GM18498 (cell line): Measurements from ENCODE around the gene WBP4.
"Not testable (repeated sequence)": the region's sequence is repeated elsewhere in the genome, so short reads cannot be mapped to it uniquely, and the experiment has no call there.

Experiments
- ATAC-seq: cut with Tn5 transposase; IDR thresholded peaks from one replicate; pipeline ENCODE4 v1.9.1; 2021; ENCODE audit warnings: mild to moderate bottlenecking, moderate library complexity; ENCODE audit not compliant: unreplicated experiment

The WBP4 gene

GRCh38 chr13:41042419-41042818, 18.9 kb upstream of the WBP4 start:
- not testable (repeated sequence) for ATAC-seq

DNA sequence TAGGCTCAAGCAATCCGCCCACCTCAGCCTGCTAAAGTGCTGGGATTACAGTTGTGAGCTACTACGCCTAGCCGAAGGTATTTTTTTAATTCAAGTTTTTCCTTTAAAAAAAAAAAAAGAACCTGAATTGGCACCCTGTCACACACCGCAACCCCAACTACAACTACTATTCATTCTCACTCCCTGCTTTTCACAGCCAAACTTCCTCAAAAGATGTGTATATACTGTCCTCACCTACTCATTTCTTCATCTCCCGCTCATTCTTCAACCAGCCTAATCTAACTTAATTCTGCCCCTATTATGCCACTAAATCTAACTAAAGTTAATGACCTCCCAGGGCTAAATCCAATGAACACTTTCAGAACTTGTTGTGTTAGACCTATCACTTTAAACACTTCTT, 12.7 kb upstream of the WBP4 start:
- ATAC-seq: no peak

DNA sequence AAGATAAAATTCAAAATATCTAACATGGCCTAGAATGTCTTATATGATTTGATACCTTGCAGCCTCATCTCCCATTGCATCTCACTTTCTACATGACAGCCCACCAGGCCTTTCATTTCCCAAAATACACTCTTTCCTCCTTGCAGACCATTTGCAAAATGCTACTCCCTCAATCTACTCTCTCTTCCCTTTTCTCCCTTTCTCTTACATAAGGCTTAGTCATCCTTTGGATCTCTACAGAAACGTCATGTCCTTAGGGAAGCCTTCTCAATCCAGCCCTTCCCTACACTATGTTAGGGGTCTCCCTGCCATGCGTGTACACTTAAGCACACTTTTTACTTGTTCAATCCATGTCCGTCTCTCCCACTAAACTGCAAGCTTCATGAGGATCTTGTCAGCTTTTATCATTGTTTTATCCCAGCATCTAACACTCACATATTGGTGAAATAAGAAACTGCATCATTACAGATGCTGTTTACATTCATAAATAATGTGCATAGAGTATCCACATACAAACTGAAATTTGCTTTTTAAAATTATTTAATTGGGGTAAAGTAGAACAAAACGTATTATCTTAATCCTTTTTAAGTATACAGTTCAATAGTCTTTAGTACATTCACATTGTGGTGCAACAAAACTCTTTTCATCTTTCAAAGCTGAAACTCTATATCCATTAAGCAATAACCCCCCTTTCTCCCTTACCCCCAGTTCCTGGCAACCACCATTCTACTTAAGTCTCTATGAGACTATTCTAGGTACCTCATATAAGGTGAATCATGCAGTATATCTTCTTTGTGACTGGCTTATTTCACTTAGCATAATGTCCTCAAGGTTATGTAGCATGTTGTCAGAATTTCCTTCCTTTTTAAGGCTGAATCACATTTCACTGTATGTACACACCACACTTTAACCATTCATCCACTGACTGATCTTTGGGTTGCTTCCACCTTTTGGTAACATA, 11.5 kb upstream of the WBP4 start:
- no peak for ATAC-seq

DNA sequence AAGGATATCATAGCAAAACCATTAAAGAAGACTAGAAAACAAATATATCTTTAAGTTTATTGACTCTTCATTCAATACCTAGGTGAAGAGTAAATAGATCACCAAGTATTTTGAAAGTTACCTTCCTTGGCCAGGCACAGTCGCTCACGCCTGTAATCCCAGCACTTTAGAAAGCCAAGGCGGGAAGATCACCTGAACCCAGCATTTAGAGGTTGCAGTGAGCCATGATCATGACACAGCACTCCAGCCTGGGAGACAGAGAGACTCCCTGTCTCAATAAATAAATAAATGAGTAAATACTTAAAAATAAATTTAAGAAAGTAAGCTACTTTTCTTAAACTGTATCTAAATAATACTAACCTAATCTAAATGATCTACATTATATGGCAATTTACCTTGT, 8.9 kb upstream of the WBP4 start:
- no peak for ATAC-seq

GRCh38 chr13:41053384-41053826, 7.9 kb upstream of the WBP4 start:
- peak; percentile 75 for ATAC-seq

DNA sequence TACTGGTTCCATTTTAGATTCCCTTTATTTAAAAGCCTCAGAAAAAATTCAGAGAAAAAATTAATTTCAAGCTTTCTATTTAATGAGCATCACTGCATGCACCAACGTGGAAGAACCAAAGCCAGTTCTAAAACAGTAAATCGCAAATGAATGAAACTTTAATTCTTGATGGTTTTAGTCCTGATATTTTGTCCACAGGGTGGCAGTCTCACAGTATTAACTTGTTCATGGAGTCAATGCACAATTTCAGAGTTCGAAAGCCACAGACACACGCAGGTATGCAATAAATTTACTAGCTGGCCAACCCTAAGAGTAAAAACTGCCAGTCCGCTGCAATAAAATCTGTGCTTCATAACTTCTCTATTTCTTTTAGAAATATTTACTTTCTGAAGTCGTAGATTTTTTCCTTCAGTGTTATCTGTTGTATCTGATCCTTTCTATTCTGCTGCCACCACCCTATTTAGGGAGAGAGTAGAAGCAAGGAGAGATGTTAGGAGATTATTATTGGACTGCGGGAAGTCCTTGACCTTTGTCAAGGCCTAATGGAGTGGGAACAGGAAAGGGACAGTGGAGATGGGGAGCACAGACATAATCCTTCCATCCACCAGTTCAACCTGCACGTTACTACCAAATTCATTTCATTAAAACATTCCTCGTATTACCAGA, 7.0 kb upstream of the WBP4 start:
- ATAC-seq: no peak

DNA sequence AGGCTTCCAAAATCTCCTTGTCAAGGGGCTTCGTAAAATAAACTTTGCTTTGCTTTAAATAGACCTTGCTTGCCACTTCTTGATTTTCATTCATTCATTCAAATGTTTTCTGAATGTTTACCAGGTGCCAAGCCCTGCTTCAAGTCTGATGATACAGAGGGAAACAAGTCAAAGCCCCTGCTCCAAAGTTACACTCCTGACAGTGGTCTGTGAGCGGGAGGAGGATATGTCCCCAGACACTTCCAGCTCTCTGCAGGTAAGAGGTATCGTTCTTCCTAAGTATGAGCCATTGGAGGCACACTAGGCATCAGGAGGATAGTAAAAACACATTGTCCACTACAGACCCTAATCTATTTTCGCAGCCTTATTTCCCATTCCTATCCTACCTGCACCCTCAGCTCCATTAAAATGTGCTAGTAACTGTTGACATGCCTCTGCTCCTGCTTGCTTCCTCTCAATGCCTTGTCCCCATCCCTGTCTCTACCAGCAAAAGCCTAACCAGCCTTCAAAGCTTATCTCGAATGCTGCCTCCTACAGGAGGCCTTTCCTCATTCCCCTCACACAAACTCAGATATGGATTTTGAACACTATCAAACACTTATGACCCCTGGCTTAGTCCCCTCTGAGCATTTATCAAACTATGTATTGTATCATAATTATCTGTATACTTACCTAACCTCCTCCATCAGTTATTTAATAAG, 6.2 kb upstream of the WBP4 start:
- ATAC-seq: no peak

- no peak for ATAC-seq
Measured at GRCh38 chr13:41056194-41056593, 5.1 kb upstream of the WBP4 start.

- ATAC-seq: no peak
Measured at GRCh38 chr13:41056826-41057711, 4.2 kb upstream of the WBP4 start.

DNA sequence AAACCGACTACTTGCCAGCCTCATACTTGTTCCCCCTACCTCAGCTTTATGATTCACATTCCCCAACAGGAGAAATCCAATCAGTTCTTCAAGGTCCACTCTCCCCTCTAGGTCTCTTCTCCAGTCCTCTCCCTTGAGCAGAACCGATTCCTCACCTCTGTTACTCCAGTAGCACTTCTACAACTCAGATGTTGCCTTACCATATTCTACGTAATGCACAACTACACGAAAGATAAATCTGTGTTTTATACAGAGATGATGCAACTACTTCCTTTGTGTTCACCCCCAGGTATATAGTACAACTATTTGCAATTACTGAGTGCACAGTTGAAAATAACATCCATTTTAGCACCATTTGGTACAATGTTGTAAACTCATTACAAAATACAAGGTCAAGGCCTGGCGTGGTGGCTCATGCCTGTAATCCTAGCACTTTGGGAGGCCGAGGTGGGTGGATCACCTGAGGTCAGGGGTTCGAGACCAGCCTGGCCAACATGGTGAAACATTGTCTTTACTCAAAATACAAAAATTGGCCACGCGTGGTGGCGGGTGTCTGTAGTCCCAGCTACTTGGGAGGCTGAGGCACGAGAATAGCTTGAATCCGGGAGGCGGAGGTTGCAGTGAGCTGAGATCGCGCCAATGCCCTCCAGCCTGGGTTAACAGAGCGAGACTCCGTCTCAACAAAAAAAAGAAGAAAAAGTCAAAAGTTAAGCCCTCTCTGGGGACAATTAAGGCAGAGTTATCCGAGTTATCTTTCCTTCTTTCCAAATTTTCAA, 2.8 kb upstream of the WBP4 start:
- no peak for ATAC-seq

- no peak for ATAC-seq
Measured at GRCh38 chr13:41059456-41060081, 1.7 kb upstream of the WBP4 start.

- peak; percentile 46 for ATAC-seq
Measured at GRCh38 chr13:41060082-41060723, 1.1 kb upstream of the WBP4 start.

GRCh38 chr13:41060724-41061074, 610 bp upstream of the WBP4 start:
- ATAC-seq: peak; percentile 38

- peak; percentile 33 for ATAC-seq
Measured at GRCh38 chr13:41061914-41062837, 867 bp downstream of the WBP4 start.

DNA sequence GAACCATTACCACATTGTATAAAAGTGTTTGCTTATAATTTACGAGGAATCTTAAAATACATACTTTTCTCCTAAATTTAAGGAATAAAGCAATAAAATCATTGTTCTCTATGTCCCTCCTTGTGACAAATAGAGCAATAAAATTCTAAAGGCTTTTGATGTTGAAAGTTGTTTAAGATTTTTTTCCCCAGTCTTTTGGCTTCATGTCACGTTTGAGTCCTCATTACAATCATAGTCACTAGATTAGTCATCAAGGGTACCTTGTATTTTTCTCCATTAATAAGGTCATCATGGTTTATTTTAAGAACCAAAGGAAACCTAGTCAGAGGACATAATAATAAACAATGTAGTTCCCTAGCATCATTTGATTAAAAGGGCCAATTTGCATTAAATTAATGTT, 3.2 kb downstream of the WBP4 start:
- ATAC-seq: no peak

DNA sequence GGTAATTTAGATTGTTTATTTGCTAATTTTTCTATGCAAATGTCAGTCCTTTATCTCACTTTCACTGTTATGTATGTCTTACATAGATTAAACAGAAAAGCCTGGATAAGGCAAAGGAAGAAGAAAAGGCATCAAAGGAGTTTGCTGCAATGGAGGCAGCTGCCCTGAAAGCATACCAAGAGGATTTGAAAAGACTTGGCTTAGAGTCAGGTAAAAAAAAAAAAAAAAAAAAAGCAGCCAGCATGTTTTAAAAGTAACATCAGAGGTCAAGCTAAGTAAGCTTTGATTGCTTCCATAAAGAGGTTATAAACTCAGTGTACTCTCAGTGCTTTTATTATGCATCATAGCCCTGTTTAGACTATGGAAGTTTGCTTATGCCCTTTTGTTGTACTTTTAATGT, 3.8 kb downstream of the WBP4 start:
- ATAC-seq: no peak

DNA sequence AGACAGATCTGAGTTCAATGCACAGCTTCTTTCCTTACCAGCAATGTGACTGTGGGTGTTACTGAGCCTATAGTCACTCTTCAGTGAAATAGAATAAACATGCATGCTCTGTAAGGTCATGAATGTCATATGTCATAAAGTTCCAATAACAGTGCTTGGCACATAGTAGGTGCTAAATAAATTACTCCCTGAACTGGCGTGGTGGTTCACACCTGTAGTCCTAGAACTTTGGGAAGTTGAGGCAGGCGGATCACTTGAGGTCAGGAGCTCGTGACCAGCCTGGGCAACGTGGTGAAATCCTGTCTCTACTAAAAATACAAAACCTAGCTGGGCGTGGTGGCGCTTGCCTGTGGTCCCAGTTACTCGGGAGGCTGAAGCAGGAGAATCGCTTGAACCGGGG, 13.2 kb downstream of the WBP4 start:
- no peak for ATAC-seq

- no peak for ATAC-seq
Measured at GRCh38 chr13:41075034-41075433, 13.7 kb downstream of the WBP4 start.
